Measurements from ENCODE around the gene AFG1L.

DNA sequence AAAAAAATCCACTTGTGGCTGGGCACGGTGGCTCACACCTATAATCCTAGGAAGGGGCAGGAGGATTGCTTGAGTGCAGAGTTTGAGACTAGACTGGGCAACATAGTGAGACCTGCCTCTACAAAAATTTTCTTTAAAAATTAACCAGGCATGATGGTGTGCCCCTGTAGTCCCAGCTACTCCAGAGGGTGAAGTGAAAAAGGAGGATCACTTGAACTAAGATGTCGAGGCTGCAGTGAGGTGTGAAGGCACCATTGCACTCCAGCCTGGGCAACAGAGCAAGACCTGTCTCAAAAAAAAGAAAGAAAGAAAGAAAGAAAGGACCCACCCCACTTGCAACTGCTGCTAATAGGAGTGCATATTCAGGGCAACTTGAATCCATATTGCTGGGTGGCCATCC is 20.3 kb upstream of the AFG1L start:
- TF ChIP-seq SIN3A (IDR thresholded peaks at IDR 0.05; ENCODE audit: borderline replicate concordance, insufficient read depth, low read length) (no peak), POLR2AphosphoS5 (IDR thresholded peaks at IDR 0.05; ENCODE audit: low read depth, low read length) (no peak), TAF1 (IDR thresholded peaks at IDR 0.05; ENCODE audit: borderline replicate concordance, insufficient read depth, low read length) (no peak), FOXP2 (optimal IDR thresholded peaks at IDR 0.05; ENCODE audit: borderline replicate concordance, extremely low read depth, extremely low read length, insufficient read depth) (no peak)
- TF ChIP-seq, protein P1, sequence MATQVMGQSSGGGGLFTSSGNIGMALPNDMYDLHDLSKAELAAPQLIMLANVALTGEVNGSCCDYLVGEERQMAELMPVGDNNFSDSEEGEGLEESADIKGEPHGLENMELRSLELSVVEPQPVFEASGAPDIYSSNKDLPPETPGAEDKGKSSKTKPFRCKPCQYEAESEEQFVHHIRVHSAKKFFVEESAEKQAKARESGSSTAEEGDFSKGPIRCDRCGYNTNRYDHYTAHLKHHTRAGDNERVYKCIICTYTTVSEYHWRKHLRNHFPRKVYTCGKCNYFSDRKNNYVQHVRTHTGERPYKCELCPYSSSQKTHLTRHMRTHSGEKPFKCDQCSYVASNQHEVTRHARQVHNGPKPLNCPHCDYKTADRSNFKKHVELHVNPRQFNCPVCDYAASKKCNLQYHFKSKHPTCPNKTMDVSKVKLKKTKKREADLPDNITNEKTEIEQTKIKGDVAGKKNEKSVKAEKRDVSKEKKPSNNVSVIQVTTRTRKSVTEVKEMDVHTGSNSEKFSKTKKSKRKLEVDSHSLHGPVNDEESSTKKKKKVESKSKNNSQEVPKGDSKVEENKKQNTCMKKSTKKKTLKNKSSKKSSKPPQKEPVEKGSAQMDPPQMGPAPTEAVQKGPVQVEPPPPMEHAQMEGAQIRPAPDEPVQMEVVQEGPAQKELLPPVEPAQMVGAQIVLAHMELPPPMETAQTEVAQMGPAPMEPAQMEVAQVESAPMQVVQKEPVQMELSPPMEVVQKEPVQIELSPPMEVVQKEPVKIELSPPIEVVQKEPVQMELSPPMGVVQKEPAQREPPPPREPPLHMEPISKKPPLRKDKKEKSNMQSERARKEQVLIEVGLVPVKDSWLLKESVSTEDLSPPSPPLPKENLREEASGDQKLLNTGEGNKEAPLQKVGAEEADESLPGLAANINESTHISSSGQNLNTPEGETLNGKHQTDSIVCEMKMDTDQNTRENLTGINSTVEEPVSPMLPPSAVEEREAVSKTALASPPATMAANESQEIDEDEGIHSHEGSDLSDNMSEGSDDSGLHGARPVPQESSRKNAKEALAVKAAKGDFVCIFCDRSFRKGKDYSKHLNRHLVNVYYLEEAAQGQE (IDR thresholded peaks at IDR 0.05; ENCODE audit: insufficient read depth in 1 of 2, low read depth in 2 of 2, low read length in 2 of 2), result no peak

Data from PFSK-1 (cell line).